K562 (cell line): Measurements from ENCODE around the gene TTLL8. TPM values are rescaled to one million over a fixed set of nuclear protein-coding genes. Genes with fewer than 3 reads are reported as not detected.

Experiments
- ATAC-seq: fragments of 200-7000 bp; cut with Tn5 transposase; 3 replicates; pipeline ENCODE4 v1.9.1; 2020; ENCODE audit warnings: moderate library complexity
- BruUV-seq: library from RNA; stranded (reverse); fragments of 400-500 nt; replicated peaks from 2 replicates; lab custom pipeline; 2021; lab: Mats Ljungman, UMichigan
- CTCF ChIA-PET: fragments of 300-600 bp; formaldehyde crosslinking; extraction: SDS; loops from one replicate; lab custom pipeline; 2021; ENCODE audit warnings: low intra/inter-chr PET ratio; lab: Yijun Ruan, JAX
- POLR2A ChIA-PET: fragments of 300-600, 350-650 bp; sonication (Branson Sonifier 250); formaldehyde crosslinking; extraction: SDS; loops from one replicate; lab custom pipeline; 2021; ENCODE audit warnings: antibody characterized with exemption, inconsistent platforms; lab: Yijun Ruan, JAX
- DNase-seq, 4 experiments: peaks; one replicate each; pipeline versions ENCODE4 v3.0.0 to v3.0.0-alpha.2; 2011 to 2018; ENCODE audit warnings: low spot score in 3 of 4, mixed read lengths in 3 of 4; ENCODE audit errors: extremely low read depth in 1 of 4
- FAIRE-seq: peaks from 2 replicates; lab custom pipeline; 2011; peaks lifted over from hg19 to GRCh38; lab: Jason Lieb, UNC
- H2AFZ ChIP-seq: 2 replicates; pipeline ENCODE4 v1.6.0; 2011; ENCODE audit warnings: low read depth, low read length, control low read depth, inconsistent platforms
- H3K27ac ChIP-seq: fragments of 200-600 bp; 3 replicates; pipeline ENCODE4 v1.8.0; 2011; ENCODE audit warnings: low read depth, mild to moderate bottlenecking, control low read depth, inconsistent platforms, low read length, moderate library complexity, mixed read lengths; ENCODE audit errors: extremely low read depth
- H3K27me3 ChIP-seq, 2 experiments: fragments of 300-600 bp in 1 of 2; 2 replicates in 1 of 2; 3 replicates in 1 of 2; pipeline versions ENCODE4 v1.6.0 to v1.8.0; 2011; ENCODE audit warnings: inconsistent platforms in 2 of 2, low read length in 2 of 2, mild to moderate bottlenecking in 1 of 2, mixed read lengths in 1 of 2, moderate library complexity in 1 of 2; ENCODE audit not compliant: control insufficient read depth in 2 of 2, insufficient read depth in 2 of 2
- H3K36me3 ChIP-seq: fragments of 300-600 bp; 3 replicates; pipeline ENCODE4 v1.8.0; 2011; ENCODE audit warnings: mild to moderate bottlenecking, low read length, inconsistent platforms; ENCODE audit not compliant: control insufficient read depth, insufficient read depth
- H3K4me1 ChIP-seq, 2 experiments: fragments of 200-600 bp in 1 of 2; replicated peaks in 1 of 2; 2 replicates in 1 of 2; 3 replicates in 1 of 2; pipeline versions ENCODE4 v1.5.1 to v1.8.0; 2011; ENCODE audit warnings: inconsistent platforms in 2 of 2, low read length in 2 of 2, mild to moderate bottlenecking in 1 of 2, mixed read lengths in 1 of 2, moderate library complexity in 1 of 2; ENCODE audit not compliant: control insufficient read depth in 2 of 2, insufficient read depth in 2 of 2
- H3K4me2 ChIP-seq: 2 replicates; pipeline ENCODE4 v1.6.1; 2011; ENCODE audit warnings: low read length, control low read depth, inconsistent platforms, mixed read lengths; ENCODE audit not compliant: insufficient read depth
- H3K4me3 ChIP-seq: fragments of 200-600 bp; sonication (generic), shearing (Covaris generic); 2 replicates; pipeline ENCODE4 v1.5.1; 2016; ENCODE audit warnings: control low read depth, inconsistent platforms
- H3K79me2 ChIP-seq: fragments of 200-600 bp; 3 replicates; pipeline ENCODE4 v1.8.0; 2011; ENCODE audit warnings: low read length, inconsistent platforms; ENCODE audit not compliant: control insufficient read depth, insufficient read depth
- H3K9ac ChIP-seq, 2 experiments: 2 replicates each; pipeline versions ENCODE4 v1.6.0 to v1.6.1; 2011; ENCODE audit warnings: low read depth in 2 of 2, low read length in 2 of 2, control low read depth in 1 of 2, inconsistent platforms in 1 of 2, mild to moderate bottlenecking in 1 of 2, mixed read lengths in 1 of 2; ENCODE audit not compliant: insufficient read depth in 1 of 2
- H3K9me1 ChIP-seq: one replicate; pipeline ENCODE4 v1.6.0; 2011; ENCODE audit warnings: inconsistent platforms, mild to moderate bottlenecking, low read length, moderate library complexity; ENCODE audit not compliant: control insufficient read depth, insufficient read depth
- H3K9me3 ChIP-seq: replicated peaks from 2 replicates; pipeline ENCODE4 v1.5.1; 2011; ENCODE audit warnings: low read depth, low read length, inconsistent platforms; ENCODE audit not compliant: control insufficient read depth, insufficient read depth
- H4K20me1 ChIP-seq: replicated peaks from 2 replicates; pipeline ENCODE4 v1.6.1; 2011; ENCODE audit warnings: low read length, inconsistent platforms, mixed read lengths; ENCODE audit not compliant: control insufficient read depth, insufficient read depth
- BHLHE40 ChIP-seq: IDR thresholded peaks from 2 replicates; pipeline ENCODE4 v1.6.1; 2011; ENCODE audit warnings: low read length, improper control_type of control experiment
- BRF1 ChIP-seq: IDR thresholded peaks from 3 replicates; pipeline ENCODE4 v1.6.1; 2011; ENCODE audit warnings: borderline replicate concordance, mild to moderate bottlenecking; ENCODE audit not compliant: insufficient read length; ENCODE audit errors: extremely low read depth
- CEBPB ChIP-seq: fragments of 450-650 bp; IDR thresholded peaks from 2 replicates; pipeline ENCODE4 v1.6.1; 2016; ENCODE audit warnings: missing genetic modification characterization, missing compliant biosample characterization
- CREM ChIP-seq: IDR thresholded peaks from 2 replicates; pipeline ENCODE4 v1.6.1; 2014; ENCODE audit warnings: antibody characterized with exemption, low read depth
- DACH1 ChIP-seq: fragments of 450-650 bp; IDR thresholded peaks from 2 replicates; pipeline ENCODE4 v1.6.1; 2018; ENCODE audit not compliant: partially characterized antibody
- EHMT2 ChIP-seq: fragments of 450-650 bp; IDR thresholded peaks from 2 replicates; pipeline ENCODE4 v1.6.1; 2018; ENCODE audit warnings: antibody characterized with exemption
- ELF4 ChIP-seq: fragments of 450-650 bp; formaldehyde crosslinking; IDR thresholded peaks from 2 replicates; pipeline ENCODE4 v1.4.0; 2022; ENCODE audit warnings: missing genetic modification characterization
- KDM1A ChIP-seq, 2 experiments: fragments of 450-650 bp; IDR thresholded peaks; 2 replicates each; pipeline ENCODE4 v1.6.1; 2016; ENCODE audit warnings: mild to moderate bottlenecking in 2 of 2
- NUFIP1 ChIP-seq: fragments of 450-650 bp; IDR thresholded peaks from 2 replicates; pipeline ENCODE4 v1.6.1; 2018; ENCODE audit not compliant: partially characterized antibody
- PHB2 ChIP-seq: fragments of 450-650 bp; IDR thresholded peaks from 2 replicates; pipeline ENCODE4 v1.6.1; 2017; ENCODE audit warnings: low read depth
- RB1 ChIP-seq: fragments of 450-650 bp; IDR thresholded peaks from 2 replicates; pipeline ENCODE4 v1.6.1; 2017; ENCODE audit warnings: low read depth, mild to moderate bottlenecking
- SMARCA4 ChIP-seq: fragments of 450-650 bp; IDR thresholded peaks from 2 replicates; pipeline ENCODE4 v1.6.1; 2016
- SRSF3 ChIP-seq: fragments of 200-400 bp; formaldehyde crosslinking; IDR thresholded peaks from 2 replicates; pipeline ENCODE4 v1.6.1; 2016; ENCODE audit warnings: mild to moderate bottlenecking, low read length, moderate library complexity; ENCODE audit not compliant: insufficient read depth
- WHSC1 ChIP-seq: IDR thresholded peaks from one replicate; pipeline ENCODE4 v1.6.1; 2012; ENCODE audit warnings: low read length, control low read depth, inconsistent platforms
- ZBTB7A ChIP-seq: IDR thresholded peaks from 2 replicates; pipeline ENCODE4 v1.6.1; 2011; ENCODE audit warnings: low read depth, mild to moderate bottlenecking, low read length, moderate library complexity, borderline replicate concordance; ENCODE audit not compliant: control insufficient read depth
- ZZZ3 ChIP-seq: fragments of 450-650 bp; IDR thresholded peaks from 2 replicates; pipeline ENCODE4 v1.6.1; 2016; ENCODE audit warnings: antibody characterized with exemption, mild to moderate bottlenecking, moderate library complexity
- whole genome bisulfite sequencing: fragments of 100-300 bp; shearing (Covaris generic); methylation state at CpG from one replicate; pipeline ENCODE4 v1.1.6; 2016; ENCODE audit warnings: low coverage, mixed read lengths; ENCODE audit not compliant: insufficient coverage; ENCODE audit errors: missing lambda C conversion rate; 5-methylcytosine and 5-hydroxymethylcytosine counted together
- in situ Hi-C: fragments of 300-500 bp; cut with MboI; formaldehyde crosslinking; loops from 4 replicates; pipeline ENCODE4 v1.15.0; 2018; ENCODE audit warnings: inconsistent platforms, mixed read lengths
- intact Hi-C: fragments of 100-400 bp; cut with micrococcal nuclease; formaldehyde crosslinking; loops from 2 replicates; pipeline ENCODE4 v1.14.2; 2022
- polyA plus RNA-seq, 8 experiments: library from polyadenylated mRNA; depleted of rRNA in 4 of 8; stranded (reverse) in 5 of 8; unstranded in 3 of 8; fragments of >200 nt; fragmentation: Nextera tagmentation in 2 of 8; fragmentation: Illumina TruSeq in 1 of 8; extraction: Ambion mirVana in 2 of 8; extraction: Trizol in 1 of 8; gene quantifications; 2 replicates each; pipeline versions ENCODE4 v1.2.1 to v1.2.3, GENCODE V29; 2011 to 2014; ENCODE audit warnings: inconsistent platforms in 1 of 8, missing spikeins in 1 of 8
- total RNA-seq, 7 experiments: library from RNA; depleted of rRNA in 6 of 7; stranded (reverse); fragments of >200 nt in 6 of 7; fragmentation: Illumina TruSeq in 2 of 7; extraction: Trizol in 2 of 7; gene quantifications; 2 replicates each; pipeline versions ENCODE4 v1.2.1 to v1.2.3, GENCODE V29; 2011 to 2021; ENCODE audit warnings: low replicate concordance in 1 of 7

The TTLL8 gene
- total and polyA plus RNA-seq, 9 of the 15 experiments (the other 6 are each of a cell fraction or from before 2014, with no cell fraction given) = not detected

- no peak overlapping the region for H2AFZ ChIP-seq
- POLR2A ChIA-PET = no interaction called here
- no peaks in the 10 kb centered on the region for H4K20me1 ChIP-seq
- in situ Hi-C loops (no loop called here), intact Hi-C loops (no loop called here)
- H3K4me2 ChIP-seq = no peak overlapping the region
- CTCF ChIA-PET = no interaction called here
- no peaks in the 10 kb centered on the region for H3K27me3 ChIP-seq
- H3K9me1 ChIP-seq = no peaks in the 10 kb centered on the region
- H3K79me2 ChIP-seq = no peaks in the 10 kb centered on the region
- no peak overlapping the region for H3K4me3 ChIP-seq
- WGBS = 80% methylated on average over 3 of the region's 3 CpGs
- H3K27ac ChIP-seq = no peak overlapping the region
- H3K9ac ChIP-seq = no peak overlapping the region
- TF ChIP-seq PHB2 = no peak
- no peak for TF ChIP-seq CREM
- peak; percentile 91 for TF ChIP-seq DACH1
- no peak for TF ChIP-seq EHMT2
- ATAC-seq (no peak), FAIRE-seq (no peak), DNase-seq (no peak)
- no TSS peak for BruUV-seq
- H3K4me1 ChIP-seq = peaks cover 3% of the 10 kb centered on the region in 2 experiments; a peak in 2 of 5 replicates
- no peaks in the 10 kb centered on the region for H3K36me3 ChIP-seq
- no peaks in the 10 kb centered on the region for H3K9me3 ChIP-seq
These were observed 40.0 kb upstream of the TTLL8 start for GRCh38 chr22:50098052-50098451.

GRCh38 chr22:50092342-50092741 is 34.2 kb upstream of the TTLL8 start:
- WGBS = 36% methylated on average over 5 of the region's 5 CpGs
- H3K4me2 ChIP-seq = no peak overlapping the region
- TF ChIP-seq CEBPB (tag) = no peak
- no peak for TF ChIP-seq ZBTB7A
- no peak for TF ChIP-seq ELF4 (CRISPR knock-in tag)
- TF ChIP-seq SMARCA4 = no peak
- no peak for TF ChIP-seq KDM1A (IDR thresholded peaks at IDR 0.05)
- TF ChIP-seq BHLHE40 = no peak
- no peak for TF ChIP-seq SRSF3
- no peak for TF ChIP-seq NUFIP1
- TF ChIP-seq ZZZ3 = no peak
- no peak for TF ChIP-seq RB1
- TF ChIP-seq BRF1 = no peak
- no peak for TF ChIP-seq WHSC1
- intact Hi-C loops = no loop called here
- no peaks in the 10 kb centered on the region for H3K9me1 ChIP-seq
- H3K79me2 ChIP-seq = no peaks in the 10 kb centered on the region
- POLR2A ChIA-PET = no interaction called here
- in situ Hi-C loops = no loop called here
- no peak overlapping the region for H3K9ac ChIP-seq
- BruUV-seq = no TSS peak
- CTCF ChIA-PET = no interaction called here
- peak overlapping the region; percentile 45; the same call in 1 of the 2 replicates for H2AFZ ChIP-seq
- DNase-seq (no peak), ATAC-seq (no peak), FAIRE-seq (no peak)
- H4K20me1 ChIP-seq = no peaks in the 10 kb centered on the region
- peaks cover 4% of the 10 kb centered on the region for H3K9me3 ChIP-seq
- H3K4me3 ChIP-seq = no peak overlapping the region
- H3K36me3 ChIP-seq = no peaks in the 10 kb centered on the region
- H3K27me3 ChIP-seq = no peaks in the 10 kb centered on the region
- H3K27ac ChIP-seq = no peak overlapping the region
- H3K4me1 ChIP-seq = peaks cover 0 to 2% of the 10 kb centered on the region in 2 experiments; a peak in 4 of 5 replicates
